Measurements from ENCODE around the gene CFAP410. TPM values are rescaled to one million over a fixed set of nuclear protein-coding genes. Genes with fewer than 3 reads are reported as not detected.

The CFAP410 gene
- total RNA-seq, 3 donors from 2014 or later (not counting 1 experiment from before 2014, with no cell fraction given): 43.6 to 47.4 (median 46.7) TPM

DNA sequence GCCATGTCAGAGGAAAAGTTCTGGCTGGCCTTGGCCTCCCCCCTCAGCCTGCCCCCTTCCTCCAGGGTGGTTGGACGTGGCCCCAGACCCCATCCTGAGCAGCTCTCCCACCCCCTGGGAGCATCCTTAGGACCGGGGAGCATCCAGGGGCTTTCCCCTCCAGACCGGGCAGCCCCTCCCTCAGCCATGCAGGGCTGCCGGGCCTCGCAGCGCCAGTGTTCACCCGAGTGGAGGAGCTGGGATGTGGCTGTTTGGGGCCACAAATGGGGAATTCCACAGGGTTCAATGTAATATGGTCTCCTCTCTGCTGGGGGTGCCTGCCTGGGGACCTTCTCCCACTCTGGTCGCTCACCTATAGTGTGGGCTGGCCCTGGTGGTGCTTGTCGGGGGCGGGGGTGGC is 43.5 kb downstream of the CFAP410 start:
- no peaks in the 10 kb centered on the region for H3K27me3 Mint-ChIP-seq (ENCODE audit: low read depth in 2 of 2)
- intact Hi-C loops (cut with micrococcal nuclease): no loop called here
- H3K4me3 Mint-ChIP-seq: no peak overlapping the region
- Histone ChIP-seq H3K27me3 (ENCODE audit: control insufficient read depth, insufficient read depth, low read length) (no peaks in the 10 kb centered on the region), H3K36me3 (ENCODE audit: control insufficient read depth, insufficient read depth, low read length) (no peaks in the 10 kb centered on the region), H3K4me1 (ENCODE audit: control insufficient read depth, insufficient read depth, low read length) (peaks cover 45% of the 10 kb centered on the region), H3K9me3 (ENCODE audit: control insufficient read depth, insufficient read depth, low read length) (no peaks in the 10 kb centered on the region), H3K27ac (ENCODE audit: low read length) (no peak overlapping the region), H3K4me3 (ENCODE audit: low read length) (no peak overlapping the region)
- peaks cover 11 to 25% of the 10 kb centered on the region in 2 donors for H3K4me1 Mint-ChIP-seq
- DNase-seq: peak in 1 of 2 donors; percentile 33
- H3K36me3 Mint-ChIP-seq: no peaks in the 10 kb centered on the region
- no peaks in the 10 kb centered on the region for H3K9me3 Mint-ChIP-seq
- 75% methylated on average over 8 of the region's 10 CpGs for WGBS (ENCODE audit: insufficient coverage)
- TF ChIP-seq, protein P1, sequence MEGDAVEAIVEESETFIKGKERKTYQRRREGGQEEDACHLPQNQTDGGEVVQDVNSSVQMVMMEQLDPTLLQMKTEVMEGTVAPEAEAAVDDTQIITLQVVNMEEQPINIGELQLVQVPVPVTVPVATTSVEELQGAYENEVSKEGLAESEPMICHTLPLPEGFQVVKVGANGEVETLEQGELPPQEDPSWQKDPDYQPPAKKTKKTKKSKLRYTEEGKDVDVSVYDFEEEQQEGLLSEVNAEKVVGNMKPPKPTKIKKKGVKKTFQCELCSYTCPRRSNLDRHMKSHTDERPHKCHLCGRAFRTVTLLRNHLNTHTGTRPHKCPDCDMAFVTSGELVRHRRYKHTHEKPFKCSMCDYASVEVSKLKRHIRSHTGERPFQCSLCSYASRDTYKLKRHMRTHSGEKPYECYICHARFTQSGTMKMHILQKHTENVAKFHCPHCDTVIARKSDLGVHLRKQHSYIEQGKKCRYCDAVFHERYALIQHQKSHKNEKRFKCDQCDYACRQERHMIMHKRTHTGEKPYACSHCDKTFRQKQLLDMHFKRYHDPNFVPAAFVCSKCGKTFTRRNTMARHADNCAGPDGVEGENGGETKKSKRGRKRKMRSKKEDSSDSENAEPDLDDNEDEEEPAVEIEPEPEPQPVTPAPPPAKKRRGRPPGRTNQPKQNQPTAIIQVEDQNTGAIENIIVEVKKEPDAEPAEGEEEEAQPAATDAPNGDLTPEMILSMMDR (IDR thresholded peaks at IDR 0.05): no peak
- no peak overlapping the region for H3K27ac Mint-ChIP-seq
- ATAC-seq: no peak

DNA sequence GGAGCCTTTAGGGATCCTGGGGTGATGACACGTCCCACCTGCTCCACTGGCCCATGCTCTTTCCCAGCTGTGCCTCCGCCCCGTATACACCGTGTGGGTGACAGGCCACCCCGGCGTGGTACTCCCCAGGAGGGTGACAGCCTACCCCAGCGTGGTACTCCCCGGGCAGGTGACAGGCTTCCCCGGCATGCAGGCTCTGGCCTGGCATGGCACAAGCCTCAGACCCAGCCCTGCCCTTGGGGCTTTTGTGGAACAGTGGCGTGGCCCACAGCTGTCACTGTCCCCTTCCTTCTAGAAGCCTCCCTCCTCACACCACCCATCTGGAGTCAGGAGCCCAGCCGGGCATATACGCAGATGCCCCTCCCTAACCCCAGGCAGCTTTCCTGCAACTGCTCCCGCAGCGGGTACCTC is 44.0 kb downstream of the CFAP410 start:
- peaks cover 11 to 23% of the 10 kb centered on the region in 2 donors for H3K4me1 Mint-ChIP-seq
- no peak overlapping the region for H3K4me3 Mint-ChIP-seq
- H3K9me3 ChIP-seq (ENCODE audit: control insufficient read depth, insufficient read depth, low read length): no peaks in the 10 kb centered on the region
- H3K9me3 Mint-ChIP-seq: no peaks in the 10 kb centered on the region
- intact Hi-C loops (cut with micrococcal nuclease): no loop called here
- H3K27ac ChIP-seq (ENCODE audit: low read length): no peak overlapping the region
- no peak for ATAC-seq
- H3K27me3 Mint-ChIP-seq (ENCODE audit: low read depth in 2 of 2): peaks cover 0 to 3% of the 10 kb centered on the region in 2 donors
- DNase-seq: peak in 1 of 2 donors; percentile 30
- H3K27ac Mint-ChIP-seq: no peak overlapping the region
- TF ChIP-seq, protein P1 (IDR thresholded peaks at IDR 0.05): no peak
- peaks cover 42% of the 10 kb centered on the region for H3K4me1 ChIP-seq (ENCODE audit: control insufficient read depth, insufficient read depth, low read length)
- H3K4me3 ChIP-seq (ENCODE audit: low read length): no peak overlapping the region
- H3K36me3 ChIP-seq (ENCODE audit: control insufficient read depth, insufficient read depth, low read length): no peaks in the 10 kb centered on the region
- H3K36me3 Mint-ChIP-seq: no peaks in the 10 kb centered on the region
- 79% methylated on average over 14 of the region's 14 CpGs for WGBS (ENCODE audit: insufficient coverage)
- H3K27me3 ChIP-seq (ENCODE audit: control insufficient read depth, insufficient read depth, low read length): no peaks in the 10 kb centered on the region

DNA sequence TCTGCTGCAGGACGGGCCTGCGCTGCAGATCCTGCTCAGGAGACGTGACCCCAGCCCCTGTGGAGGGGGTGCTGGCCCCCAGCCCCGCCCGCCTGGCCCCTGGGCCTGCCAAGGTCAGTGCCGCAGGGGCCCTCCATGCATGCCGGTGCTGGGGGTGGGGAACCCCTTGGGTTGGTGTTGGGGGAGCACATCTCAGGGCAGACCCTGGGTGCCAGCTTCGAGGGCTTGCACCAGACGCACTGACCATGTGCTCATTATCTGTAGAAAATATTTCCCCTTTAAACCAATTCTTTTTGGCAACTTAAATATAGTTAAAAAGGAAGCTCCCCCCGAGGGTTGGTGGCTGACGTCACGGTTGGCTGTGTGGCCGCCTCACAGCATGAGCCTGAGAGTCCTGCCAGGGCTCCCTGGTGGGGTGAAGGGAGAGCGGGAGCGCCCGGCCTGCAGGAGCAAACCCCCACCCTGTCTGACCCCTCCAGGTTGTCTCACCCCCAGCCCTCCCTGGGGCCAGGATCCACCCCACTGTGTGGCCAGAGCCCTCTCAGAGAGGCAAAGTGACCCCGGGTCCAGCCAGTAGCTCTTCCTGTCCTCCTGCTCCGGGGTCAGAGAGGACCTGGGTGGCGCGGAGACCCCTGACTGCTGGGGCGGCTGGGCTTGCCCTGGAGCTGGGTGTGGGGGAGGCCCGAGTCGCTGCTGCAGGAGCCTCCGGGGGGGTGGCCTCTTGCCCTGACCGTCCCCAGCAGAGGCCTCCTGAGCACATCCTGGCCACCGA is 44.6 kb downstream of the CFAP410 start:
- ATAC-seq: no peak
- Mint-ChIP-seq H3K9me3 (no peaks in the 10 kb centered on the region), H3K4me1 (peaks cover 11 to 23% of the 10 kb centered on the region in 2 donors), H3K36me3 (no peaks in the 10 kb centered on the region), H3K27me3 (ENCODE audit: low read depth in 2 of 2) (peaks cover 0 to 3% of the 10 kb centered on the region in 2 donors), H3K27ac (no peak overlapping the region), H3K4me3 (no peak overlapping the region)
- H3K36me3 ChIP-seq (ENCODE audit: control insufficient read depth, insufficient read depth, low read length): no peaks in the 10 kb centered on the region
- H3K4me3 ChIP-seq (ENCODE audit: low read length): no peak overlapping the region
- 74% methylated on average over 23 of the region's 26 CpGs for WGBS (ENCODE audit: insufficient coverage)
- H3K27ac ChIP-seq (ENCODE audit: low read length): no peak overlapping the region
- no peaks in the 10 kb centered on the region for H3K9me3 ChIP-seq (ENCODE audit: control insufficient read depth, insufficient read depth, low read length)
- TF ChIP-seq, protein P1 (IDR thresholded peaks at IDR 0.05): no peak
- peak in 1 of 2 donors; percentile 53 for DNase-seq
- peaks cover 42% of the 10 kb centered on the region for H3K4me1 ChIP-seq (ENCODE audit: control insufficient read depth, insufficient read depth, low read length)
- intact Hi-C loops (cut with micrococcal nuclease): no loop called here
- H3K27me3 ChIP-seq (ENCODE audit: control insufficient read depth, insufficient read depth, low read length): no peaks in the 10 kb centered on the region
